A673 (cell line): ENCODE results near the gene CCNA1. TPM values are rescaled to one million over a fixed set of nuclear protein-coding genes. Genes with fewer than 3 reads are reported as not detected.

Experiments
- BruUV-seq: library from RNA; stranded (reverse); fragments of 400-500 nt; replicated peaks from 2 replicates; lab custom pipeline; 2021; lab: Mats Ljungman, UMichigan
- CTCF ChIA-PET: fragments of 300-600 bp; sonication (Branson Sonifier 250); formaldehyde crosslinking; loops from one replicate; lab custom pipeline; 2022; ENCODE audit warnings: antibody characterized with exemption; lab: Charles Lee
- POLR2A ChIA-PET: fragments of 300-600 bp; sonication (Branson Sonifier 250); formaldehyde crosslinking; loops from one replicate; lab custom pipeline; 2022; ENCODE audit warnings: antibody characterized with exemption; ENCODE audit not compliant: low non-redundant PET; lab: Charles Lee
- DNase-seq: peaks from one replicate; pipeline ENCODE4 v3.0.0-alpha.2; 2015; ENCODE audit warnings: low spot score
- H3K27ac ChIP-seq: fragments of 200-600 bp; sonication (generic); 2 replicates; pipeline ENCODE4 v1.5.1; 2016; ENCODE audit warnings: mixed run types, low read depth, mild to moderate bottlenecking, mixed read lengths, antibody characterized with exemption, low read length; ENCODE audit not compliant: poor library complexity, severe bottlenecking
- H3K27me3 ChIP-seq: fragments of 200-600 bp; sonication (generic); replicated peaks from 2 replicates; pipeline ENCODE4 v1.6.1; 2017; ENCODE audit warnings: mixed run types, low read depth, mild to moderate bottlenecking, mixed read lengths, antibody characterized with exemption, low read length; ENCODE audit not compliant: insufficient read depth, poor library complexity
- H3K36me3 ChIP-seq: fragments of 200-600 bp; sonication (generic); 2 replicates; pipeline ENCODE4 v1.6.1; 2016; ENCODE audit warnings: mixed run types, mild to moderate bottlenecking, mixed read lengths, antibody characterized with exemption, low read length; ENCODE audit not compliant: insufficient read depth, poor library complexity, severe bottlenecking
- H3K4me1 ChIP-seq: fragments of 200-600 bp; sonication (generic); 2 replicates; pipeline ENCODE4 v1.6.1; 2017; ENCODE audit warnings: mixed run types, mild to moderate bottlenecking, mixed read lengths, antibody characterized with exemption, low read length; ENCODE audit not compliant: insufficient read depth, poor library complexity, severe bottlenecking
- H3K4me3 ChIP-seq: fragments of 200-600 bp; sonication (generic); 2 replicates; pipeline ENCODE4 v1.5.1; 2016; ENCODE audit warnings: low read depth, mixed run types, mild to moderate bottlenecking, mixed read lengths, low read length; ENCODE audit not compliant: poor library complexity, severe bottlenecking
- H3K9me3 ChIP-seq: fragments of 200-600 bp; sonication (generic); 2 replicates; pipeline ENCODE4 v1.6.1; 2016; ENCODE audit warnings: mixed run types, low read depth, mild to moderate bottlenecking, mixed read lengths, antibody characterized with exemption, low read length; ENCODE audit not compliant: poor library complexity, severe bottlenecking
- CTCF ChIP-seq: fragments of 300-800, 200-600 bp; sonication (generic); conservative IDR thresholded peaks from 2 replicates; pipeline ENCODE4 v1.5.1; 2017; ENCODE audit warnings: low read depth, mild to moderate bottlenecking, antibody characterized with exemption, low read length, moderate library complexity, mixed read lengths
- EZH2 ChIP-seq: fragments of 200-600 bp; sonication (generic); IDR thresholded peaks from 2 replicates; pipeline ENCODE4 v1.6.1; 2017; ENCODE audit warnings: borderline replicate concordance, low read depth, mild to moderate bottlenecking, mixed read lengths, antibody characterized with exemption, low read length; ENCODE audit not compliant: poor library complexity, severe bottlenecking
- intact Hi-C: fragments of 100-400 bp; cut with micrococcal nuclease; formaldehyde crosslinking; loops from one replicate; pipeline ENCODE4 v1.10.0; 2022; ENCODE audit not compliant: unreplicated experiment
- total RNA-seq: library from RNA; stranded (reverse); gene quantifications from 2 replicates; pipeline ENCODE4 v1.2.3, GENCODE V29; 2021

Gene CCNA1
- total RNA-seq, 1 experiment from 2014 or later, result 3.4 TPM

- TF ChIP-seq EZH2 (no peak), CTCF (no peak)
- POLR2A ChIA-PET, result no interaction called here
- H3K9me3 ChIP-seq, result no peaks in the 10 kb centered on the region
- H3K36me3 ChIP-seq, result no peaks in the 10 kb centered on the region
- no peaks in the 10 kb centered on the region for H3K4me1 ChIP-seq
- H3K4me3 ChIP-seq, result no peak overlapping the region
- intact Hi-C loops, result no loop called here
- H3K27me3 ChIP-seq, result no peaks in the 10 kb centered on the region
- CTCF ChIA-PET, result no interaction called here
- no TSS peak for BruUV-seq
- DNase-seq, result no peak
- H3K27ac ChIP-seq, result no peak overlapping the region
Observed at GRCh38 chr13:36438594-36439483, 6.5 kb downstream of the CCNA1 start.

GRCh38 chr13:36445278-36445677 lies 13.0 kb downstream of the CCNA1 start:
- no peak for TF ChIP-seq CTCF
- Histone ChIP-seq H3K4me1 (no peaks in the 10 kb centered on the region), H3K9me3 (no peaks in the 10 kb centered on the region), H3K4me3 (no peak overlapping the region), H3K36me3 (no peaks in the 10 kb centered on the region), H3K27me3 (no peaks in the 10 kb centered on the region), H3K27ac (no peak overlapping the region)
- CTCF ChIA-PET, result no interaction called here
- intact Hi-C loops, result no loop called here
- BruUV-seq, result no TSS peak
- no peak for DNase-seq
- POLR2A ChIA-PET, result no interaction called here

- intact Hi-C loops, result no loop called here
- BruUV-seq, result no TSS peak
- no peaks in the 10 kb centered on the region for H3K4me1 ChIP-seq
- CTCF ChIA-PET, result no interaction called here
- no peaks in the 10 kb centered on the region for H3K27me3 ChIP-seq
- H3K27ac ChIP-seq, result no peak overlapping the region
- H3K4me3 ChIP-seq, result no peak overlapping the region
- no peak for TF ChIP-seq EZH2
- no peak for TF ChIP-seq CTCF
- POLR2A ChIA-PET, result no interaction called here
- DNase-seq, result no peak
- H3K36me3 ChIP-seq, result no peaks in the 10 kb centered on the region
- H3K9me3 ChIP-seq, result no peaks in the 10 kb centered on the region
Observed at GRCh38 chr13:36445891-36446351, 13.6 kb downstream of the CCNA1 start.
